GM13977 (cell line): ENCODE data around the gene CRADD.

Source experiments
- DNase-seq: peaks from one replicate; pipeline ENCODE4 v3.0.0; 2012; ENCODE audit warnings: low spot score
- in situ Hi-C: fragments of 300-500 bp; cut with MboI; formaldehyde crosslinking; loops from one replicate; pipeline ENCODE4 v1.12.0; 2022; ENCODE audit warnings: low sequenced_read_pairs, low pct_unique_long_range_greater_than_20kb, mixed read lengths, inconsistent platforms; ENCODE audit not compliant: unreplicated experiment
- TF ChIP-seq, protein P1 (sequence below): IDR thresholded peaks from 2 replicates; pipeline ENCODE4 v1.5.1; 2012; ENCODE audit warnings: mild to moderate bottlenecking, control low read depth; ENCODE audit not compliant: insufficient read depth; ENCODE audit errors: extremely low read depth, missing control alignments

CRADD gene

DNA sequence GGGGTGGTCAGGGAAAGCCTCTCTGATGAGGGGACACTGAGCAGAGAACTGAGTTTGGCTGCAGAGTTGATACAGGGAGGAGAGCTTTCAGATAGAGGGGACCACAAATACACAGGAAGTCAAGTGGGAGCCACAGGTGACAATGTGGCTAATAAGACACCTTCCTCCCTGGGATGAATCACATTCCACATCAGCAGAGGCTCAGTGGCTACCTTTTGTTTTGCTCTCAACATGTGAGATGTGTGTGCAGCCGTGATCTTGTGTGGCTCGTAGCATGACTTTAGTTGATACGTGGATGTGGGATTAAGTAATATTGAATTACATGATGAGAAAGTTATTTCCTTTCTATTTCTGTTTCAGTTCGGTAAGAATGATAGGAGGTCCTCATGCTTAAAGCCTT is 7.5 kb downstream of the CRADD start:
- no peak for DNase-seq
- in situ Hi-C loops = no loop called here

DNA sequence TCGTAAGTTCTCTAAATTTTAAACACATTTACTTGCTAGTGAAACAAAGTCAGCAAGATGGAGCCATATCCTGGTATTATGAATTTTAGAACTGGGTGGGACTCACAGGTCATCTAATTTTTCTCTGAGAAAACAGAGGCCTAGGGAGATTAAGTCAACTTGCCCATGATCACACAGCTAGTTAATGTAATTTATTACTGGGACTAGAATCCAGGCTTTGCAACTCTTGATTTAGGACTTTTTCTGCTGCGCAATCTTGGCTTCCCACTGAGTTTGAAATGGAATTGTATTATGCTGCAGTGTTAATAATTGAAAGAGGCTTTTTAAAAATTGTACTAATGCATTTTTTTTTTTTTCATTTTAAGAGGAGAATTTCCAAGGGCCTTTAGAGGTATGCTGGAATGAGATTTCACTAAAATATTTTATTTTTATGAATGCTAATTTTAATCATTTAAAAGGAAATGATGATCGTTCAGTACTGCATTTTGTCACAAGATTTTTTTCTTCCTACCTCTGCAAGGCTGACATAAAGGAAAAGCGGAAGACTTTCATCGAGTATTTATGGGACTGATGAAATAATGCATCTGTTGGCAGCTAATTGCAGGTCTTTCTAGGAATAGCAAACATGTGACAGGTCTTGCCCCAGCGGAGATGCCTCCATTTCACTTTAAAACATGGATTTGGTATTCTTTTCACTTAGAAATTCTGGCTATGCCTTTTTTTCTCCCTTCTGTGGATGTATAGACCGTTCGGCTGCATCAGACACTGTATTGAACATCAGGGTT is 9.6 kb downstream of the CRADD start:
- in situ Hi-C loops = no loop called here
- TF ChIP-seq, protein P1, sequence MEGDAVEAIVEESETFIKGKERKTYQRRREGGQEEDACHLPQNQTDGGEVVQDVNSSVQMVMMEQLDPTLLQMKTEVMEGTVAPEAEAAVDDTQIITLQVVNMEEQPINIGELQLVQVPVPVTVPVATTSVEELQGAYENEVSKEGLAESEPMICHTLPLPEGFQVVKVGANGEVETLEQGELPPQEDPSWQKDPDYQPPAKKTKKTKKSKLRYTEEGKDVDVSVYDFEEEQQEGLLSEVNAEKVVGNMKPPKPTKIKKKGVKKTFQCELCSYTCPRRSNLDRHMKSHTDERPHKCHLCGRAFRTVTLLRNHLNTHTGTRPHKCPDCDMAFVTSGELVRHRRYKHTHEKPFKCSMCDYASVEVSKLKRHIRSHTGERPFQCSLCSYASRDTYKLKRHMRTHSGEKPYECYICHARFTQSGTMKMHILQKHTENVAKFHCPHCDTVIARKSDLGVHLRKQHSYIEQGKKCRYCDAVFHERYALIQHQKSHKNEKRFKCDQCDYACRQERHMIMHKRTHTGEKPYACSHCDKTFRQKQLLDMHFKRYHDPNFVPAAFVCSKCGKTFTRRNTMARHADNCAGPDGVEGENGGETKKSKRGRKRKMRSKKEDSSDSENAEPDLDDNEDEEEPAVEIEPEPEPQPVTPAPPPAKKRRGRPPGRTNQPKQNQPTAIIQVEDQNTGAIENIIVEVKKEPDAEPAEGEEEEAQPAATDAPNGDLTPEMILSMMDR = no peak
- DNase-seq = no peak

More for the DNA sequence above, 7.5 kb downstream of the CRADD start:
- TF ChIP-seq, protein P1 = no peak

DNA sequence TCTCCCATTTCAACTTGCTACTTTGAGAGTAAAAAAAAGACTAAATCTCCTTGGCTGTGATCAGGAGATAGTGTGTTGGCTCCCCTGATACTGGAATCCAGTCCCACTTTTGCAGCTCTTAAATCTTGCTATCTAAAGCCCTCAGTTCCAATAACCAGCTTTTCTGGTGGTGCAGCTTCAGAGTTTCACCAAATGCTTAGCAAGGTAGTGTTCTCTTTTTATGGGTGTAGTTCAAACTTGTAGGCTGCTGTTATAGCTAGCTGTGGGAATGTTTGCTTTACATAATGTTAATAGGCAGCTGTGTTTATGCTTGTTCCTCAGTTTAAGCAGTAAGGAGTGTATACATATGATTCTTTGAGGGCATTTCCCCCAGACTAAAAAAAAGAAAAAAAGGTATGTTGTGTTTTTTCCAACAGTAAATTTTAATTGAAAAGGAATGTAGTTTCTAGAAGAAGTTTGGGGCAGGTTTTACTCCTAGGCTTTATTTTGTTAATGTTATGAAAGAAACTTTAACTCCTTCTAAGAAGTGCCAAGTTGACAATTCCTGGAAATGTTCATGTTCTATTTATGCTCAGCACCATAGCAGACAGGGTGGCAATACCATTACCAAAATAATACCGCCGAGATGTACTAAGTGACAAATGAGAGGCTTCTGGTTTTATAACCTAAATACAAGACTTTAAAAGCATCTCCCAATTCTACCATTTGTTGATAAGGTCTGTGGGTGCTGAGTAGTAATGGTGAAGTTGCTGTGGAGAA is 12.1 kb downstream of the CRADD start:
- TF ChIP-seq, protein P1 = no peak
- DNase-seq = no peak
- in situ Hi-C loops = no loop called here

DNA sequence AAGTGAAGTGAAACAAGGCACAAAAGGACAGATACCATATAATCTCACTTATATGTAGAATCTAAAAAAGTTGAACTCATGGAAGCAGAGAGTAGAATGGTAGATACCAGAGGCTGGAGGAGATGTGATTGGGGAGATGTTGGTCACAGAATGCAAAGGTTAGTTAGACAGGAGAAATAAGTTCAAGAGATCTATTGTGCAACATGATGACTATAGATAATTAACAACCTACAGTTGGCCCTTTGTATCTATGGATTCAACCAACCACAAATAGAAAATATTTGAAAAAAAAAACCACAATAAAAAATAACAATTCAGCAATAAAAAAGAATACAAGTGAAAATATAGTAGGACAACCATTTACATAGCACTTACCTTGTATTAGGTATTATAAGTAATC is 19.3 kb downstream of the CRADD start:
- in situ Hi-C loops = no loop called here
- no peak for DNase-seq
- TF ChIP-seq, protein P1 = no peak

DNA sequence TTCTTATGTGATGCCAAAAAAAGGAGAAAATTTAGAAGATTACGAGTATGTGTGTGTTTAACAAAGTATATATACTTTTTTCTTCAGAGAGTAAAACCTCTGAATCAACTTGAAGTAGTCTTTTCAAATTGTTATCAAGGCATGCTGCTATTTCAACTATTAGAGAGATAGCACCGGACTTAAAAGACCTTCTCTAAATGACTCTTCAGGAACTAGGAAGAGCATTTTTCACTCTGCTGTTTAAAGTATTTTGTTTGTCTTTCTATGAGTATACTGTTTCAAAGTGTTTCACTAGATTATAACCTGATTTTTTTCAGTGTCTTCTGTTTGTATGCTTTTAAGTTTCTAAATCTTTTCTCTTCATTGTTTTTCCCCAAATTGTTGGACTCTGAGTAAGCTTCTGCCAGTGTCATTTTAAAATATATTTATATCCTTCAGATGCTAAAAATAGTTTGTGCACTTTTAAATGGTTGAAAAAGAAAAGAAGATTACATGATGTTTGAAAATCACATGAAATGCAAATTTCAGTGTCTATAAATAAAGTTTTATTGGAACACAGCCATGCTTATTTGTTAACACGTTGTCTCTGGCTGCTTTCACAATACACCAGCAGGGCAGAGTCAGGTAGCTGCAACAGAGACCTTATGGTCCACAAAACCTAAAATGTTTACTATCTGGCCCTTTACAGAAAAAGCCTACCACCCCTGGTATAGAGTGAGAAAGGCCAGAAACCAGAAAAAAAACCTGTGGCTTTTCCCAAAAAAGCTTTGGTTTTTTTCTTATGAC is 21.3 kb downstream of the CRADD start:
- in situ Hi-C loops = no loop called here
- TF ChIP-seq, protein P1 = no peak
- no peak for DNase-seq
